NB4 (cell line): ENCODE results near the gene EHMT2.
A peak's percentile ranks its signal among the peaks of the same experiment; 100 is the strongest.

Experiments used
- DNase-seq: peaks from one replicate; pipeline ENCODE4 v3.0.0; 2010; ENCODE audit warnings: low read depth
- H3K4me3 ChIP-seq: one replicate; pipeline ENCODE4 v1.5.1; 2011; ENCODE audit warnings: mild to moderate bottlenecking, low read depth, low read length, moderate library complexity
- MYC ChIP-seq: IDR thresholded peaks from 2 replicates; pipeline ENCODE4 v1.6.1; 2011; ENCODE audit warnings: low read depth, low read length
- POLR2A ChIP-seq: IDR thresholded peaks from 2 replicates; pipeline ENCODE4 v1.6.1; 2011; ENCODE audit warnings: mild to moderate bottlenecking; ENCODE audit not compliant: insufficient read length; ENCODE audit errors: extremely low read depth
- TF ChIP-seq, protein P1 (sequence below): IDR thresholded peaks from one replicate; pipeline ENCODE4 v1.5.1; 2012; ENCODE audit warnings: low read depth, low read length
- TF ChIP-seq, protein P2 (sequence below): IDR thresholded peaks from 2 replicates; pipeline ENCODE4 v1.6.1; 2011; ENCODE audit warnings: low read depth, low read length

The EHMT2 gene

DNA sequence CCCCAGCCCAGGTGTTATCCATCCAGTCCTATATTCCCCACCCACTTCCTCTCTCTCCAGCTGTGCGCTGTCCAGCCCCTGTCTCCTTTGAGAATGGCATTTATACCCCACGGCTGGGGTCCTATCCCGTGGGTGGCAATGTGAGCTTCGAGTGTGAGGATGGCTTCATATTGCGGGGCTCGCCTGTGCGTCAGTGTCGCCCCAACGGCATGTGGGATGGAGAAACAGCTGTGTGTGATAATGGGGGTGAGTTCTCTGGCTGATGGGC lies 31.1 kb upstream of the EHMT2 start:
- no peak for DNase-seq
- H3K4me3 ChIP-seq, result no peak overlapping the region
- TF ChIP-seq MYC, result no peak
- TF ChIP-seq, protein P1, sequence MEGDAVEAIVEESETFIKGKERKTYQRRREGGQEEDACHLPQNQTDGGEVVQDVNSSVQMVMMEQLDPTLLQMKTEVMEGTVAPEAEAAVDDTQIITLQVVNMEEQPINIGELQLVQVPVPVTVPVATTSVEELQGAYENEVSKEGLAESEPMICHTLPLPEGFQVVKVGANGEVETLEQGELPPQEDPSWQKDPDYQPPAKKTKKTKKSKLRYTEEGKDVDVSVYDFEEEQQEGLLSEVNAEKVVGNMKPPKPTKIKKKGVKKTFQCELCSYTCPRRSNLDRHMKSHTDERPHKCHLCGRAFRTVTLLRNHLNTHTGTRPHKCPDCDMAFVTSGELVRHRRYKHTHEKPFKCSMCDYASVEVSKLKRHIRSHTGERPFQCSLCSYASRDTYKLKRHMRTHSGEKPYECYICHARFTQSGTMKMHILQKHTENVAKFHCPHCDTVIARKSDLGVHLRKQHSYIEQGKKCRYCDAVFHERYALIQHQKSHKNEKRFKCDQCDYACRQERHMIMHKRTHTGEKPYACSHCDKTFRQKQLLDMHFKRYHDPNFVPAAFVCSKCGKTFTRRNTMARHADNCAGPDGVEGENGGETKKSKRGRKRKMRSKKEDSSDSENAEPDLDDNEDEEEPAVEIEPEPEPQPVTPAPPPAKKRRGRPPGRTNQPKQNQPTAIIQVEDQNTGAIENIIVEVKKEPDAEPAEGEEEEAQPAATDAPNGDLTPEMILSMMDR, result no peak

DNA sequence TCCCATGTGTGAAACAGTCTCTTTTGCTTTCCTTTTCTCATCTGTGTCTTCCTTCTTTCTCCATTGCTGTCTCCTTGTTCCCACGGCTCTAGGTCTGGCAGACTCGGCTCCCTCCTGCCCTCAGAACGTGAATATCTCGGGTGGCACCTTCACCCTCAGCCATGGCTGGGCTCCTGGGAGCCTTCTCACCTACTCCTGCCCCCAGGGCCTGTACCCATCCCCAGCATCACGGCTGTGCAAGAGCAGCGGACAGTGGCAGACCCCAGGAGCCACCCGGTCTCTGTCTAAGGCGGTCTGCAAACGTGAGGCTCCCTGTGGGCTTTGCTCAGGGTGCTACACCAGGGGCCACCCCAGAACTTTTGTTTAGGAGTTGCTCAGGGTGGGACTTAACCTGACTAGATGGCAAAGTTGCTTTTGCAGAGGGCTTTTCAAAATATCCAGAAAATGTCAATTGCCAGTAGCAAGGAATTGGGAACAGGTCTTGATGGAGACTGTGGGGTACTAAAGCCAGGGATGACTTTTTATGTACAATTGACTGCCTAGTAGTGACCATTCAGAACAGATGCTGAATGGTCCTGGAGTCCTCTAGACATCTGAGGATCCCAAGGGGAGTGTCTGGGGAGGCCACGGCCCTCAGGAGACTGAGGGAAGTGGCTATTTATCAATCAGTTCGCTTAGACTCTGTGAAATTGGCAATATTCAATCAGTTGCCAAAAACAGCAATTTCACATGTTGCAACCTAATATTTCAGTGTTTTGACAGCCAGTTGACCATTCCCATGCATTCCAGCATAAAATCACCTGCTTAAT lies 30.6 kb upstream of the EHMT2 start:
- TF ChIP-seq POLR2A (no peak), MYC (no peak)
- TF ChIP-seq, protein P1, result no peak
- TF ChIP-seq, protein P2, sequence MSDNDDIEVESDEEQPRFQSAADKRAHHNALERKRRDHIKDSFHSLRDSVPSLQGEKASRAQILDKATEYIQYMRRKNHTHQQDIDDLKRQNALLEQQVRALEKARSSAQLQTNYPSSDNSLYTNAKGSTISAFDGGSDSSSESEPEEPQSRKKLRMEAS, result no peak
- DNase-seq, result no peak
- no peak overlapping the region for H3K4me3 ChIP-seq

DNA sequence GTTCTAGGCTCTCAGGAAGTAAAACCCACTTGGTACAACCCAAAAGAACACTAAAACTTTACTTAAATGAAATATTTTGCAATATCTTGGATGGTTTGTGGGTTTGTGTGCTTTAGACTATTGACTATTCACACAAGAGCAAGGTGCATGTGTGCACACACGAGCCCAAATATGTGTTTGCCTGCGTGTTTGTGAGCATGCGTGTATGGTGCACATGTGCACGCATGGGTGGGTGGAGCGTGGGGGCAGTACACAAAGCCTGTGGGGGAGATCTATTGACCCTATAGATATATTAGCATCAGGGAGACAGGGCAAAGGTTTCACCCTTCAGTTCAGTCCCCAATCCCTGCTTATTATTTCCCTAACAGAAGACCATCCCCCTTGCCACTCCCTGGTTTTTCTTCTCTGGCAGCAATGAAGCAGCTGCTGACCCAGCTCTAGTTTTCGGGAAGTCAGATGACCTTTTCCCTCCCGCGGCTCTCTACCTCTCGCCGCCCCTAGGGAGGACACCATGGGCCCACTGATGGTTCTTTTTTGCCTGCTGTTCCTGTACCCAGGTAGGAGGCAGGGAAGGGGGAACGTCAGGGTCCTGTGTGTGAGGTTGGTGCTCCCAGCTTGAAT lies 29.9 kb upstream of the EHMT2 start, which contains the start of gene C2:
Gene C2, plus strand, starts transcription at position 476 of the 621 bp plus-strand sequence. Its CDS starts 36 bp downstream, at position 512.
- no peak for DNase-seq
- TF ChIP-seq POLR2A (no peak), MYC (no peak)
- TF ChIP-seq, protein P2, result no peak
- TF ChIP-seq, protein P1, result no peak
- H3K4me3 ChIP-seq, result no peak within 1 kb of the TSS

DNA sequence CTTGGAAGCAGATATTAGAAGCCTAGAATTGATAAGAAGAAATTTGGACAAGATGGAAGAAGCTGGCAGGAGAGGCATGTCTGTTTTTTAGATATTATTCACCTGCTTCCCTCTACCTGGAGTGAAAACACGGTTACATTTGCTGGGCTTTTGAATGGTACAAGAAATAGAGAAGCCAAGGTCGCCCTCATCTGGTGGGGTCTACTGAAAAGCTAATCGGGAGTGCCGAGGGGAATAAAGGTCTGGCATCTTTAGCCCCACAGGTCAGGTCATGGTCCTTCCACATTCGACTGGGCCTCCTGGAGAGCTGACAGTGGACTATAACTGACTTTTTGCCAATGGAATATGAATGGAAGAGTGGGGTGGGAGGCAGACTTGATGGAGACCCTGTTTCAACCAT lies 25.4 kb upstream of the EHMT2 start:
- H3K4me3 ChIP-seq, result no peak overlapping the region
- TF ChIP-seq, protein P1, result peak; percentile 38
- TF ChIP-seq MYC, result no peak
- peak; percentile 55 for DNase-seq

DNA sequence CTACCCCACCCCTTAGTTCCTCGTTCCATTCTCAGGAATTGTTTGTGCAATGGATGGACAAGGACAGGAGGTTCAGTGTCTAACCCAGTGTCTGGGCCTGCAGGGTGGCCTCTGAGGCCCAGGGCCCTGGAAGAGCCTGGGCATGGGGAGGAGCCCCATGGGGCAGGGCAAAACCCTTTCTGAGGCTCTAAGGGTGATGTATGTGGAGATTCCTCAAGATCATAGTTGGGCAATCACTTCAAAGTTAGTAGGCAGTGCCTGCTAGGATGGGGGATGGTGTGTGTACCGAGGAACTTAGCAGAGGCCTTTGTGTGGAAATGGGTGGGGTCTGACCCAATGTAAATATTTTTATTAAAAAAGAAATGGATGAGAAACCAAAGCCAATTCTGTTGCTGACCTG lies 23.3 kb upstream of the EHMT2 start:
- TF ChIP-seq, protein P2, result no peak
- TF ChIP-seq, protein P1, result no peak
- TF ChIP-seq MYC (no peak), POLR2A (no peak)
- peak; percentile 76 for DNase-seq
- no peak overlapping the region for H3K4me3 ChIP-seq

DNA sequence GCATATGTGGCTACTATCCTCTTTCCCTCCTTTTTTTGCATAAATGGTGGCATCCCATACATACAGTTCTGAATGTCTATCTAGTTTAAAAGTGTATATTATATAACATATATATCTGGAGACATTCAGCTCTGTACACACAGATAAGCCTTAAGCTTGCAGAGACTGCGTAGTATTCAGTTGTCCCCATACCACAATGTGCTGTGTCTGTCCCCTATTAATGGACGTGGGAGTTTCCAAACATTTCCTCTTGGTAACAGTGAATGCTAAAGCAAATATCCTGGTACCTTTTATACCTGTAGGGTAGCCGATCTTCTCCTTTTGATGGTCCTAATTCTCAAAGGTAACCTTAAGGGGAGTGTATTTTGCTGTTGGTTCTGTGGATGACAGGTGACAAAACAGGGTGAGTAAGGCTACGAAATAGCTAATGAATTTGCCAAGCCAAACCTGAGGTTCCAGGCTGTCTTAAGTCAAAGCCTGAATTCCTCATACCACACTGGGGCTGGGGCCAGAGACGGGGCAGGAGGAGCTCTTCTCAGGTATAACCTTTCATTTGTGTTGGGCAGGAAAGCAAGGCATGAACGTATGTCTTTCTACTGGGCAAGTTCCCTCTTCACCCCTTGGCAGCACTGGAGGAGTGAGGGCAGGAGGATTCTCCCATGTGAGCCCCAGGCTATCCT lies 22.3 kb upstream of the EHMT2 start:
- DNase-seq, result no peak

More for the DNA sequence above, 22.3 kb upstream of the EHMT2 start:
- TF ChIP-seq POLR2A (no peak), MYC (no peak)
- TF ChIP-seq, protein P2, result no peak
- TF ChIP-seq, protein P1, result no peak
- H3K4me3 ChIP-seq, result no peak overlapping the region
